HEK293T (cell line): ENCODE results near the gene ENTPD8.

Experiments used
- BHLHE40 ChIP-seq: fragments of 450-650 bp; IDR thresholded peaks from 2 replicates; pipeline ENCODE4 v1.6.1; 2016; ENCODE audit warnings: mild to moderate bottlenecking, moderate library complexity, borderline replicate concordance
- CTBP1 ChIP-seq: fragments of 450-650 bp; IDR thresholded peaks from 2 replicates; pipeline ENCODE4 v1.6.1; 2016; ENCODE audit warnings: borderline replicate concordance
- ELF4 ChIP-seq: fragments of 450-650 bp; IDR thresholded peaks from 2 replicates; pipeline ENCODE4 v1.6.1; 2017; ENCODE audit warnings: antibody characterized with exemption
- HDGF ChIP-seq: fragments of 450-650 bp; IDR thresholded peaks from 2 replicates; pipeline ENCODE4 v1.6.1; 2017; ENCODE audit warnings: antibody characterized with exemption, borderline replicate concordance
- L3MBTL2 ChIP-seq: fragments of 450-650 bp; conservative IDR thresholded peaks from 2 replicates; pipeline ENCODE4 v1.6.1; 2016; ENCODE audit warnings: mild to moderate bottlenecking

DNA sequence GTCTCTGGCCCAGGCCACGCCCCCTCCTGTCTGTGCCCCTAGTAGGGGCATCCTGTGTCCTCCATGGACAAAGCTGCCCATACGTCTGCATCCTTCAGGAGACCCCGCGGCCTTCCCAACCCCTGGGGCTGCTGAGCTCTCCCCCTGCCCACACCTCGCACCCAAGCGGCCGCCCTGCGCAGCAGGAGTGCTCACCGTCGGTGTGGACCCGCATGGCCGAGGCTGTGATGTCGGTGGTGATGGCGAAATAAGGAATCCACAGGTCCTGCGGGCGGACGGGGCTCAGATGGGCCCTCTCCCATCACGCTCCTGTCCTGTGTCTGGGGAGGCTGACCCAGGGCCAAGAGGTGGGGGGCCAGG lies 22.8 kb upstream of the ENTPD8 start:
- no peak for TF ChIP-seq L3MBTL2
- no peak for TF ChIP-seq CTBP1
- no peak for TF ChIP-seq BHLHE40
- TF ChIP-seq ELF4: no peak
- no peak for TF ChIP-seq HDGF
